Uterus (tissue), 2 donors: Measurements from ENCODE around the gene PICALM.

ENCODE experiments used
- CTCF ChIP-seq, 4 experiments: fragments of 200-600 bp in 2 of 4; fragments of 450-650 bp in 2 of 4; sonication (generic) in 2 of 4; IDR thresholded peaks; one replicate each; pipeline ENCODE4 v1.5.1; 2016 to 2019; ENCODE audit warnings: antibody characterized with exemption in 4 of 4, mild to moderate bottlenecking in 2 of 4, moderate library complexity in 1 of 4
- POLR2A ChIP-seq, 2 donors: fragments of 450-650 bp; IDR thresholded peaks; one replicate each; pipeline ENCODE4 v1.6.1; 2016; ENCODE audit warnings: antibody characterized with exemption in 2 of 2, mild to moderate bottlenecking in 1 of 2, moderate library complexity in 1 of 2

DNA sequence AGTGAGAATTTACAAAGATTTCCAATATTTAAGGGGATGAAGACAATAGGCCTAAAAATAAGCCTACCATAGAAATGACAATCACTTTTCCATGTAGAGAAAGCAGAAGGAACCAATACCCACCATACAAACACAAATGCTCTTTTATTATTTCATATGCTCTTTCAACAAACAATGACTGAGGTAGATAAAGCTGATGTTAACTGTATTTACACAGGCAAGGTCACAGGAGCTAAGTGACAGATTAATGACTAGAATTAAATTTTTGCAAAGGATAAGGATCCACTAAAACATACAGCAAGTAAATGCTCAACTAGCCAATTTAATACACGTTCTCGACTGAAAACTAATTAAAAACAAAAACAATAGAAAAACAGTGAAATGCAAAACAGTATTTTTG lies 34.2 kb downstream of the PICALM start:
- TF ChIP-seq CTCF (IDR thresholded peaks at IDR 0.05) = no peak
- no peak for TF ChIP-seq POLR2A (IDR thresholded peaks at IDR 0.05)
